ENCODE measurements around the gene ZDHHC20. TPM values are rescaled to one million over a fixed set of nuclear protein-coding genes. Genes with fewer than 3 reads are reported as not detected.

The ZDHHC20 gene
- polyA plus RNA-seq, 3 donors = 28.1 to 67.8 (median 66.8) TPM

DNA sequence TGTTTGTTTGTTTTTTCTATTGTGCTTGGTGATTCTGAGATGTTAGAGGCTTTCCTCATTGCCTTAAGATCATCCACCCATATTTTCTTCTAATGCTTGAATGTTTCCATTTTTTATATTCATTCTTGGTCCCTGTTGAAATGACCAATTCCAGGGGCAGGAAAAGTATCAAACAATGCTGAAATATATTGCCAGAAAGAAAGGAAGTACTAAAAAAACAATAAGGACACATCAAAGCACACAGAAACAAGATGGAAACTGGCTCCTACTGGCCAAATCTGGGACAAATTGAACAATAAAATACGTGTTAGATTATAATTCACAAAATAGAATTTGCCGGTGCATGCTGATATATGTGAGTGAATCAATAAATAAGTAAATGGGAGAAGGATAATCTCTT lies 23.9 kb downstream of the ZDHHC20 start:
- Histone ChIP-seq H4K20me1 (ENCODE audit: insufficient read depth, low read length) (peaks cover 2% of the 10 kb centered on the region), H3K79me2 (ENCODE audit: insufficient read depth, low read length) (peaks cover 87% of the 10 kb centered on the region)
- intact Hi-C loops (cut with micrococcal nuclease) = loop anchor here in 1 of 2 donors (2.0 kb wide), 1 partner anchor 24 kb away; the partner anchor contains the start of gene ZDHHC20

DNA sequence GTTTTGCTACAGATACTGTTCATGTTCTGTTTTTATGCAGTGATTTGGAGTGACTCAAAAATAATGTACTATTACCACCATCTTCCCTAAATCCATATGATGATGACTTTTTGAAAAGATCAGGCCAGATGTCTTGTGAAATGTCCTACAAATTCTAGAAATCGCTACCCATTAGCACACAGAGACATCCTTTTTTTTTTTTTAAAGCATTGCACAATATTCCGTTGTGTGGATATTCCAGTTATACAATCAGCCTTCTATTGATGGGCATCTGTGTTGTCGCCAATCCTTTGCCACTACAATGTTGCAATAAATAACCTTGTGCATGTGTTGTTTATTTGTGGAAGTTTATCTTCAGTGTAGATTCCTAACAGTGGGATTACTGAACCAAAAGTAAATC lies 24.5 kb downstream of the ZDHHC20 start:
- peaks cover 8 to 14% of the 10 kb centered on the region in 2 donors for H3K9me3 ChIP-seq (replicated peaks in 1 of 2; ENCODE audit: control insufficient read depth in 1 of 2, insufficient read depth in 1 of 2, low read length in 2 of 2)
- peaks cover 4% of the 10 kb centered on the region for H4K20me1 ChIP-seq (ENCODE audit: insufficient read depth, low read length)
- no peaks in the 10 kb centered on the region for H3K27me3 ChIP-seq (ENCODE audit: control insufficient read depth in 2 of 2, insufficient read depth in 2 of 2, low read length in 2 of 2)
- no peaks in the 10 kb centered on the region for H3K36me3 ChIP-seq (replicated peaks in 1 of 2; ENCODE audit: control insufficient read depth in 1 of 2, insufficient read depth in 2 of 2, low read length in 2 of 2)
- H3K4me1 ChIP-seq (ENCODE audit: control insufficient read depth in 1 of 2, insufficient read depth in 2 of 2, low read length in 2 of 2) = peaks cover 42 to 64% of the 10 kb centered on the region in 2 donors
- H3K9me3 Mint-ChIP-seq = peaks cover 11 to 19% (median 17%) of the 10 kb centered on the region in 7 donors
- no peak overlapping the region for H2AFZ ChIP-seq (ENCODE audit: insufficient read depth, low read depth, low read length, poor library complexity, severe bottlenecking)
- H3K4me1 Mint-ChIP-seq = peaks cover 54% of the 10 kb centered on the region
- intact Hi-C loops (cut with micrococcal nuclease) = loop anchor here in 1 of 2 donors (2.0 kb wide), 1 partner anchor 24 kb away; the partner anchor contains the start of gene ZDHHC20
- peak overlapping the region; percentile 64 for H3K4me2 ChIP-seq (replicated peaks; ENCODE audit: extremely low read depth, low read length, poor library complexity, severe bottlenecking)
- peak; percentile 84 to 95 (median 92) for DNase-seq
- peak overlapping the region in 1 of 3 experiments; percentile 57 for H3K4me3 ChIP-seq (replicated peaks in 1 of 3; ENCODE audit: low read depth in 2 of 3, low read length in 3 of 3)
- H3K79me2 ChIP-seq (ENCODE audit: insufficient read depth, low read length) = peaks cover 87% of the 10 kb centered on the region
- H3K36me3 Mint-ChIP-seq = peaks cover 18 to 26% of the 10 kb centered on the region in 2 donors
- peak overlapping the region; percentile 86 to 96 for H3K27ac ChIP-seq (ENCODE audit: low read depth in 1 of 2, low read length in 2 of 2)
- TF ChIP-seq, protein P1, sequence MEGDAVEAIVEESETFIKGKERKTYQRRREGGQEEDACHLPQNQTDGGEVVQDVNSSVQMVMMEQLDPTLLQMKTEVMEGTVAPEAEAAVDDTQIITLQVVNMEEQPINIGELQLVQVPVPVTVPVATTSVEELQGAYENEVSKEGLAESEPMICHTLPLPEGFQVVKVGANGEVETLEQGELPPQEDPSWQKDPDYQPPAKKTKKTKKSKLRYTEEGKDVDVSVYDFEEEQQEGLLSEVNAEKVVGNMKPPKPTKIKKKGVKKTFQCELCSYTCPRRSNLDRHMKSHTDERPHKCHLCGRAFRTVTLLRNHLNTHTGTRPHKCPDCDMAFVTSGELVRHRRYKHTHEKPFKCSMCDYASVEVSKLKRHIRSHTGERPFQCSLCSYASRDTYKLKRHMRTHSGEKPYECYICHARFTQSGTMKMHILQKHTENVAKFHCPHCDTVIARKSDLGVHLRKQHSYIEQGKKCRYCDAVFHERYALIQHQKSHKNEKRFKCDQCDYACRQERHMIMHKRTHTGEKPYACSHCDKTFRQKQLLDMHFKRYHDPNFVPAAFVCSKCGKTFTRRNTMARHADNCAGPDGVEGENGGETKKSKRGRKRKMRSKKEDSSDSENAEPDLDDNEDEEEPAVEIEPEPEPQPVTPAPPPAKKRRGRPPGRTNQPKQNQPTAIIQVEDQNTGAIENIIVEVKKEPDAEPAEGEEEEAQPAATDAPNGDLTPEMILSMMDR (IDR thresholded peaks at IDR 0.05) = no peak
- peak overlapping the region; percentile 93 to 99 (median 98) for H3K27ac Mint-ChIP-seq
- H3K9ac ChIP-seq (ENCODE audit: insufficient read depth, low read length, poor library complexity, severe bottlenecking) = peak overlapping the region; percentile 52
- no peaks in the 10 kb centered on the region for H3K27me3 Mint-ChIP-seq (ENCODE audit: low read depth in 3 of 3)
- no CpG with 5 or more reads among the region's 3 CpGs for WGBS (ENCODE audit: insufficient coverage)
- H3K4me3 Mint-ChIP-seq = peak overlapping the region in 1 of 2 donors; percentile 81

More for the DNA sequence above, 23.9 kb downstream of the ZDHHC20 start:
- H3K36me3 Mint-ChIP-seq = peaks cover 11 to 20% of the 10 kb centered on the region in 2 donors
- peaks cover 4 to 7% of the 10 kb centered on the region in 2 donors for H3K9me3 ChIP-seq (replicated peaks in 1 of 2; ENCODE audit: control insufficient read depth in 1 of 2, insufficient read depth in 1 of 2, low read length in 2 of 2)
- H3K36me3 ChIP-seq (replicated peaks in 1 of 2; ENCODE audit: control insufficient read depth in 1 of 2, insufficient read depth in 2 of 2, low read length in 2 of 2) = no peaks in the 10 kb centered on the region
- H3K27ac ChIP-seq (ENCODE audit: low read depth in 1 of 2, low read length in 2 of 2) = peak overlapping the region; percentile 86 to 96
- H3K4me1 ChIP-seq (ENCODE audit: control insufficient read depth in 1 of 2, insufficient read depth in 2 of 2, low read length in 2 of 2) = peaks cover 42 to 66% of the 10 kb centered on the region in 2 donors
- H3K4me1 Mint-ChIP-seq = peaks cover 54% of the 10 kb centered on the region
- no peaks in the 10 kb centered on the region for H3K27me3 ChIP-seq (ENCODE audit: control insufficient read depth in 2 of 2, insufficient read depth in 2 of 2, low read length in 2 of 2)
- peak overlapping the region; percentile 64 to 81 for H3K4me3 Mint-ChIP-seq
- no CpG with 5 or more reads among the region's 2 CpGs for WGBS (ENCODE audit: insufficient coverage)
- TF ChIP-seq, protein P1 (IDR thresholded peaks at IDR 0.05) = no peak
- peak overlapping the region in 2 of 3 experiments; percentile 34 to 57 for H3K4me3 ChIP-seq (replicated peaks in 1 of 3; ENCODE audit: low read depth in 2 of 3, low read length in 3 of 3)
- H3K9ac ChIP-seq (ENCODE audit: insufficient read depth, low read length, poor library complexity, severe bottlenecking) = peak overlapping the region; percentile 52
- H3K27me3 Mint-ChIP-seq (ENCODE audit: low read depth in 3 of 3) = no peaks in the 10 kb centered on the region
- H3K9me3 Mint-ChIP-seq = peaks cover 5 to 13% (median 11%) of the 10 kb centered on the region in 7 donors
- peak overlapping the region; percentile 4 for H2AFZ ChIP-seq (ENCODE audit: insufficient read depth, low read depth, low read length, poor library complexity, severe bottlenecking)
- peak overlapping the region; percentile 64 for H3K4me2 ChIP-seq (replicated peaks; ENCODE audit: extremely low read depth, low read length, poor library complexity, severe bottlenecking)
- no peak for DNase-seq
- peak overlapping the region; percentile 93 to 99 (median 98) for H3K27ac Mint-ChIP-seq

All from CD14-positive monocyte (primary cell).